ENCODE measurements around the gene ARGLU1.

The ARGLU1 gene

DNA sequence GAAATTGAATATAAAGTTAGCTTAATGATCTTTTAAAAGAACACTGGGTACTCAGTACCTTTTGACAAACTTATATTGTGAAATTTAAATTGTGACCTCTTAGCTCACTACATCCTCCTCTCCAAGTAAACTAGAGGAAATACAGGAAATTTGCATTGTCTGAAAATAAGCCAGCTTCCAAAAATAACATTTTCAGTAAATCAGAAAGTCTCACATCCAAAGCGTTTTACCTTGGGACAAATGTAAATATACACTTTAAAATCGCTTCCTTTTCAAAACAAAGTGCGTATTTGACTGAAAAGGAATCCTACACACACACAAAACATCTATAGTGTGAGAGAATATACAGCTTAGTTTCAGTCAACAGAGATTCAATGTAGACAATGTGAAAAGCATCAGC is 30.4 kb downstream of the ARGLU1 start:
- H3K4me2 ChIP-seq (ENCODE audit: insufficient read depth, low read length) = no peak overlapping the region
- H3K36me3 ChIP-seq (ENCODE audit: insufficient read depth, low read length) = peaks cover 42% of the 10 kb centered on the region
- no peaks in the 10 kb centered on the region for H3K4me1 ChIP-seq (ENCODE audit: insufficient read depth, low read length)
- H3K27me3 ChIP-seq (ENCODE audit: insufficient read depth, low read length, poor library complexity) = no peaks in the 10 kb centered on the region
- peaks cover 6% of the 10 kb centered on the region for H3K9me3 ChIP-seq (ENCODE audit: insufficient read depth, low read length, severe bottlenecking)
- H4K20me1 ChIP-seq (ENCODE audit: insufficient read depth, low read length) = peaks cover 3% of the 10 kb centered on the region; the same call in 1 of the 2 replicates
- H3K79me2 ChIP-seq (ENCODE audit: insufficient read depth, low read length) = no peaks in the 10 kb centered on the region
- TF ChIP-seq EZH2 (IDR thresholded peaks at IDR 0.05; ENCODE audit: borderline replicate concordance, low read depth, low read length, severe bottlenecking) (no peak), CTCF (IDR thresholded peaks at IDR 0.05; ENCODE audit: borderline replicate concordance, extremely low read depth, low read length, poor library complexity, severe bottlenecking) (no peak)
- H2AFZ ChIP-seq (ENCODE audit: low read depth, low read length) = no peak overlapping the region
- no peak overlapping the region for H3K27ac ChIP-seq (ENCODE audit: low read length)
- no peak for ATAC-seq (ENCODE audit: insufficient read depth, low read depth)
- no peak overlapping the region for H3K4me3 ChIP-seq (ENCODE audit: low read depth in 1 of 2, low read length in 2 of 2)
- no peak for DNase-seq
- H3K9ac ChIP-seq (ENCODE audit: low read depth, low read length) = no peak overlapping the region

DNA sequence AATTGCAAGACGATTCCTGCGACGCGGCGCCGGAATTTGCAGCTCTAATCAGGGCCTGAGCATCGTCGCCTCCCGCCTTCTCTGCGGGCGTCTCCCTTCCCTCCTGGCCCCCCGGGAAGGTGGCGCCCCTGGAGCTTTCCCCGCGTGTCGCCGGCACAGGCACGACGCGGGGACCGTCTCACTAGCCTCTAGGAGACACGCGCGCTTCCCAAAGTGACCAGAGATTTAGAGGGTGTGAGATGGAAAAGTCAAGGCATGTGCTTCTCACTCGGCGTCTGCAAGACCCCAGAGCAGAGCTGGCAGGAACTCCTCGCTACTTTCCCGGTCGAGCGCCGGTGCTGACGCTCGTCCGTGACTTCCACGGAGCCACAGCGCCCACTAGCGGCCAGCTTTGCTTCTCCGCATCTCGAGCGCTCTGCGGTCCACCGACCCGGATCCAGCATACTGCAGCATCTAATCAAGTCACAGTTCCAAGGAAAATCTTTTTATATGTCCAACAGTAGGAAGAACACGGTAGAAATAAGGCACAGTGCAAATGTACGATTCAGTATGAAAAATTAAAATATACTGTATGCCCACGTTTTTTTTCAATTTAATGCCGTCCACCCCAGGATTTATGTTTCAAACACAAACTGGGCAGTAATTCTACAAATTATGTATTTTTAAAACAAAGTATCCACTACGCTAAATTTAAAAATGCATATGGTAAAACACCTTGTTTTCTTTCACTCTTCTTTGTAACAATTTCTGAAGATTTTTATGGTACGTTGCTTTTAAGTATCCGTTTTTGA is 31.5 kb downstream of the ARGLU1 start:
- DNase-seq = peak; percentile 12
- H3K4me1 ChIP-seq (ENCODE audit: insufficient read depth, low read length) = no peaks in the 10 kb centered on the region
- H3K4me3 ChIP-seq (ENCODE audit: low read depth in 1 of 2, low read length in 2 of 2) = no peak overlapping the region
- no peak overlapping the region for H3K4me2 ChIP-seq (ENCODE audit: insufficient read depth, low read length)
- peaks cover 3% of the 10 kb centered on the region; the same call in 1 of the 2 replicates for H4K20me1 ChIP-seq (ENCODE audit: insufficient read depth, low read length)
- H2AFZ ChIP-seq (ENCODE audit: low read depth, low read length) = no peak overlapping the region
- H3K9ac ChIP-seq (ENCODE audit: low read depth, low read length) = no peak overlapping the region
- peaks cover 6% of the 10 kb centered on the region for H3K9me3 ChIP-seq (ENCODE audit: insufficient read depth, low read length, severe bottlenecking)
- H3K36me3 ChIP-seq (ENCODE audit: insufficient read depth, low read length) = peaks cover 32% of the 10 kb centered on the region
- H3K27ac ChIP-seq (ENCODE audit: low read length) = no peak overlapping the region
- H3K79me2 ChIP-seq (ENCODE audit: insufficient read depth, low read length) = no peaks in the 10 kb centered on the region
- no peaks in the 10 kb centered on the region for H3K27me3 ChIP-seq (ENCODE audit: insufficient read depth, low read length, poor library complexity)
- TF ChIP-seq EZH2 (IDR thresholded peaks at IDR 0.05; ENCODE audit: borderline replicate concordance, low read depth, low read length, severe bottlenecking) = no peak
- TF ChIP-seq CTCF (IDR thresholded peaks at IDR 0.05; ENCODE audit: borderline replicate concordance, extremely low read depth, low read length, poor library complexity, severe bottlenecking) = peak; percentile 46
- ATAC-seq (ENCODE audit: insufficient read depth, low read depth) = 0 out of 3 replicates have a peak, but pooled peaks have one; percentile 37

DNA sequence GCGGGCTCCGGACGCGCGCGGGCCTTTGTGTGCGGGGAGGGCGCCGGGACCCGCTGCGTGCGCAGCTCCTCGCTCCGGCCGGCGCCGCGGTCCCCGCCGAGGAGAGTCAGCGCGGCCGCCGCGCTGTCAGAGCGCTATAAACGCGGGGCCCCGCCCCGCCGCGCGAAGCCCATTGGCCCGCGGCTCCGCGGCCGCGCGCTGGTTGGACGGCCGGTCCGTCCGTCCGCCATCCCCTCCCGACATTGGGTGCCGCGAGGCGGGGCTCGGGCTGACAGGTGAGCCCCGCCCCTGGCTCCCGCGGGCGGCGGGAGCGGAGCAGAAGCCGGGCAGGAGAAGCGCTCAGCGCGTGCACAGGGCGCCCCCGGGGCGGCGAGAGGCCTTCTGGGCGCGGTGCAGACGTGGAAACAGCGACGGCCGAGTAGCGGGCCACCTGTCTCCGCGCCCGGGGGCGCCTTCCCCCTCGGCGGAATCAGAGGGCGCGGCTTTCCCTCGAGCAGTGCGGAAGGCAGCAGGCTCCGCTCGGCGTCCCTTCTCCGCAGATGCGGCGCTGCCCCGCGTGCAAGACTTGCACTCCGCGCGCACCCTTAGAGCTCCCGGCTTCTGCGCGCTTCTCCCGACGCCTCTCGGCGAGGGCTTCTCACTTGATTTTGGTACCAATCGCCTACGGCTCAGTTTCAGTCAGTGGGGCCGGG is 32.2 kb downstream of the ARGLU1 start, which contains the start of gene EFNB2:
EFNB2 (minus strand) TSS at position 111 of the 692 bp plus-strand sequence. CDS start 698 bp downstream, outside the sequence.
- Histone ChIP-seq H3K36me3 (ENCODE audit: insufficient read depth, low read length) (peaks cover 24% of the 10 kb centered on the region), H3K79me2 (ENCODE audit: insufficient read depth, low read length) (no peaks in the 10 kb centered on the region), H4K20me1 (ENCODE audit: insufficient read depth, low read length) (peaks cover 2% of the 10 kb centered on the region; the same call in 1 of the 2 replicates), H3K9me3 (ENCODE audit: insufficient read depth, low read length, severe bottlenecking) (peaks cover 6% of the 10 kb centered on the region), H3K27me3 (ENCODE audit: insufficient read depth, low read length, poor library complexity) (no peaks in the 10 kb centered on the region), H3K27ac (ENCODE audit: low read length) (no peak within 1 kb of the TSS), H2AFZ (ENCODE audit: low read depth, low read length) (no peak within 1 kb of the TSS), H3K4me3 (ENCODE audit: low read depth in 1 of 2, low read length in 2 of 2) (no peak within 1 kb of the TSS), H3K4me1 (ENCODE audit: insufficient read depth, low read length) (no peaks in the 10 kb centered on the region), H3K4me2 (ENCODE audit: insufficient read depth, low read length) (no peak within 1 kb of the TSS), H3K9ac (ENCODE audit: low read depth, low read length) (no peak within 1 kb of the TSS)
- TF ChIP-seq EZH2 (IDR thresholded peaks at IDR 0.05; ENCODE audit: borderline replicate concordance, low read depth, low read length, severe bottlenecking) (no peak), CTCF (IDR thresholded peaks at IDR 0.05; ENCODE audit: borderline replicate concordance, extremely low read depth, low read length, poor library complexity, severe bottlenecking) (no peak)
- ATAC-seq (ENCODE audit: insufficient read depth, low read depth) = no peak
- no peak for DNase-seq

Measured in DND-41 (cell line).